Measurements from ENCODE around the gene CDH10.

CDH10 gene

DNA sequence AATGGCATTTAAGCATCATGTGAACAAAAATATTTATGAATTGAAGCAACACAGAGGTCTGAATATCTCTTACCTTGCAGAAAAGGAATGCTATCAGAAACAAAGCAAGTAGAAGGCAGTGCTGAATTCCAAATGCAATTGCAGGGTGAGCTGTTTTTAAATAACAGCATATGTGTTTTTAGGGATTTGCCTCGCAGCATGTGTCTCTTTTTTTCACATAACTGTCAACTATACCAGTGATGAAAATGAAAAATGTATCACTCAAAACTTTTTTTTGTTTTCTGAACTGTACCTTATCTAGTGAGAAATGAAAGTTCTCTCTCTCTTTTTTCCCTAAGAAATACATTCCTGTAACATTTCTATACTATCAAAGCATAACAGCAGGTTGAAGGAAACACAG, 21.2 kb downstream of the CDH10 start:
- H3K4me3 ChIP-seq (IDR thresholded peaks at IDR 0.05; ENCODE audit: insufficient read depth, low read depth, low read length) = no peak overlapping the region
- no peak overlapping the region for H3K27ac ChIP-seq
- H3K79me2 ChIP-seq (ENCODE audit: insufficient read depth, low read depth) = no peaks in the 10 kb centered on the region
- no peak overlapping the region for H3K9ac ChIP-seq
- H2AFZ ChIP-seq (ENCODE audit: low read depth) = no peak overlapping the region
- H3K4me2 ChIP-seq = no peak overlapping the region
- no peaks in the 10 kb centered on the region for H3K4me1 ChIP-seq (ENCODE audit: low read depth, poor library complexity, severe bottlenecking)
- H4K20me1 ChIP-seq (ENCODE audit: insufficient read depth) = no peaks in the 10 kb centered on the region
- TF ChIP-seq, protein P1, sequence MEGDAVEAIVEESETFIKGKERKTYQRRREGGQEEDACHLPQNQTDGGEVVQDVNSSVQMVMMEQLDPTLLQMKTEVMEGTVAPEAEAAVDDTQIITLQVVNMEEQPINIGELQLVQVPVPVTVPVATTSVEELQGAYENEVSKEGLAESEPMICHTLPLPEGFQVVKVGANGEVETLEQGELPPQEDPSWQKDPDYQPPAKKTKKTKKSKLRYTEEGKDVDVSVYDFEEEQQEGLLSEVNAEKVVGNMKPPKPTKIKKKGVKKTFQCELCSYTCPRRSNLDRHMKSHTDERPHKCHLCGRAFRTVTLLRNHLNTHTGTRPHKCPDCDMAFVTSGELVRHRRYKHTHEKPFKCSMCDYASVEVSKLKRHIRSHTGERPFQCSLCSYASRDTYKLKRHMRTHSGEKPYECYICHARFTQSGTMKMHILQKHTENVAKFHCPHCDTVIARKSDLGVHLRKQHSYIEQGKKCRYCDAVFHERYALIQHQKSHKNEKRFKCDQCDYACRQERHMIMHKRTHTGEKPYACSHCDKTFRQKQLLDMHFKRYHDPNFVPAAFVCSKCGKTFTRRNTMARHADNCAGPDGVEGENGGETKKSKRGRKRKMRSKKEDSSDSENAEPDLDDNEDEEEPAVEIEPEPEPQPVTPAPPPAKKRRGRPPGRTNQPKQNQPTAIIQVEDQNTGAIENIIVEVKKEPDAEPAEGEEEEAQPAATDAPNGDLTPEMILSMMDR (conservative IDR thresholded peaks at IDR 0.05; ENCODE audit: low read depth, low read length) = no peak
- H3K27me3 ChIP-seq (ENCODE audit: insufficient read depth, low read depth) = no peaks in the 10 kb centered on the region
- H3K36me3 ChIP-seq (ENCODE audit: insufficient read depth) = no peaks in the 10 kb centered on the region

DNA sequence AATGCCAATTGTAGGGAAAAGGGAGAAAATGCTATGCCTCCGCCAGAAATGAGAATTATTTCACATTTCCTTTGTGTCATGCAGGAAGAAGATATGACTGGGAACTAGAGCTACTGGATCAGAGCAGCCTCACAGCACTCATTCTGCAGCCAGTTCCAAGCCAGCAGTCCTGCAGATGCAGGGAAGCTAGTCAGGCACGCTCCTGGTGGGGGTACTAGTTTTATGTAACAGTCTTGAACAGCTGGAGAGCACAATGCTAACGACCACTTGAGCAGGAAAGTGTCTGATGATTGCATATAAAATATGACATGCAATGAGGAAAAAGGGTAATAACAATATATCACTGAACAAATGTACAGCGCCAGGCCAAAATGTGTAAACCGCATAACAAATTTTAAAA, 21.7 kb downstream of the CDH10 start:
- Histone ChIP-seq H3K36me3 (ENCODE audit: insufficient read depth) (no peaks in the 10 kb centered on the region), H3K27ac (no peak overlapping the region), H4K20me1 (ENCODE audit: insufficient read depth) (no peaks in the 10 kb centered on the region), H3K79me2 (ENCODE audit: insufficient read depth, low read depth) (no peaks in the 10 kb centered on the region), H3K27me3 (ENCODE audit: insufficient read depth, low read depth) (no peaks in the 10 kb centered on the region), H2AFZ (ENCODE audit: low read depth) (no peak overlapping the region), H3K4me1 (ENCODE audit: low read depth, poor library complexity, severe bottlenecking) (no peaks in the 10 kb centered on the region), H3K4me3 (IDR thresholded peaks at IDR 0.05; ENCODE audit: insufficient read depth, low read depth, low read length) (no peak overlapping the region), H3K4me2 (no peak overlapping the region), H3K9ac (no peak overlapping the region)
- TF ChIP-seq, protein P1 (conservative IDR thresholded peaks at IDR 0.05; ENCODE audit: low read depth, low read length) = no peak

DNA sequence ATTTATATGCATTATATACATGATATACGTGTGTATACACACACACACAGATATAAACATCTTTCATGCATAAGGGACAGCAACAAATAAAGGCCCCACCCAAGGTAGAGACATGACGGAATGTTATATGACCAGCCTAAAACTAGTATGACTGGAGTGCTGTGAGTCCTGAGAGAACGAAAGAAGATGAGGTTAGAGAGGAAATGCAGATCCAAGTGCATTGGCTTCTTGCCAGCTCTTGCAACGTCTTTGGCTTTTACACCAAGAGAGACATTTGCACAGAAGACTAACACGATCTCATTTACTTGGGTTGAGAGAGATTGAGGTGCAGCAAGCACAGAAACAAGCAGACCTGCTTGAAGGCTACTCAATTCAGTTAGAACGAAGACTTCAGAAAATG, 23.0 kb downstream of the CDH10 start:
- H3K4me1 ChIP-seq (ENCODE audit: low read depth, poor library complexity, severe bottlenecking) = no peaks in the 10 kb centered on the region
- no peak overlapping the region for H3K27ac ChIP-seq
- H4K20me1 ChIP-seq (ENCODE audit: insufficient read depth) = no peaks in the 10 kb centered on the region
- no peaks in the 10 kb centered on the region for H3K27me3 ChIP-seq (ENCODE audit: insufficient read depth, low read depth)
- no peak overlapping the region for H3K4me3 ChIP-seq (IDR thresholded peaks at IDR 0.05; ENCODE audit: insufficient read depth, low read depth, low read length)
- H3K4me2 ChIP-seq = no peak overlapping the region
- TF ChIP-seq, protein P1 (conservative IDR thresholded peaks at IDR 0.05; ENCODE audit: low read depth, low read length) = no peak
- H3K79me2 ChIP-seq (ENCODE audit: insufficient read depth, low read depth) = no peaks in the 10 kb centered on the region
- no peaks in the 10 kb centered on the region for H3K36me3 ChIP-seq (ENCODE audit: insufficient read depth)
- H3K9ac ChIP-seq = no peak overlapping the region
- H2AFZ ChIP-seq (ENCODE audit: low read depth) = no peak overlapping the region

DNA sequence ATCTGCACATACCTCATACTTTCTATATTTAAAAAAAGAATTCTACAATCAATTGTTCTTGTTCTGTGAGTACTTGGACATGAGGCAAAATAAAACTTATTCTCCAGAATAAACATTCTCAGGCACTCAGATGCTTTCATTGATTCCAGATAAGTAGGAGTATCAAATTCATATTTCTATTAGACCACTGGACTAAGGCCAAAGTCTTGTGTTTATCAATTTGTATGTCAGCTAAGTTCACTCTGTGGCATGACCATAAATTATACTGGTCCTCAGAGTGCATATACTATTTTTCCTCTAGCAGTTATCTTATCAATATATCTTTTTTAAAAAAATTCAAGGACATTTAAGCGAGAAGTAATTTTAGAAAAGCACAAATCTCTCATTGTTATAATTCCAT, 28.2 kb downstream of the CDH10 start:
- Histone ChIP-seq H3K4me2 (no peak overlapping the region), H3K4me3 (IDR thresholded peaks at IDR 0.05; ENCODE audit: insufficient read depth, low read depth, low read length) (no peak overlapping the region), H3K4me1 (ENCODE audit: low read depth, poor library complexity, severe bottlenecking) (no peaks in the 10 kb centered on the region), H3K27ac (no peak overlapping the region), H3K9ac (no peak overlapping the region), H3K79me2 (ENCODE audit: insufficient read depth, low read depth) (no peaks in the 10 kb centered on the region), H2AFZ (ENCODE audit: low read depth) (no peak overlapping the region), H3K27me3 (ENCODE audit: insufficient read depth, low read depth) (no peaks in the 10 kb centered on the region), H3K36me3 (ENCODE audit: insufficient read depth) (no peaks in the 10 kb centered on the region), H4K20me1 (ENCODE audit: insufficient read depth) (no peaks in the 10 kb centered on the region)
- TF ChIP-seq, protein P1 (conservative IDR thresholded peaks at IDR 0.05; ENCODE audit: low read depth, low read length) = no peak

DNA sequence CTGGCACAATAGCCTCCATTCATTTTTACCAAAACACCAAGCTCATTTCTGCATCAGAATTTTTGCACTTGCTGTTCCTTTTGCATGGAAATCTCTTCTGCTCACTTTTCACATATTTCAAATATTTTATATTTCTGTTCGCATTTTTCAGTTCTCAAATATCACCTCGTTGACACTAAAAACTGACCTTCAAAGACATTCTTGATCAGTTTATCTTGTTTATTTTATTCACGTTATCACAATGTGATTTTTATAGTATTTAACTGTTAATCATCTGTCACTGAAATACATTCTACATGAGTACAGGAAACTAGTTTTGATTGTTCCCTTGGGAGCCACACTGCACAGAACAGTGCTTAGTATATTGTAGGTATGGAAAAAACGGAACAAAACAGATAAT, 29.6 kb downstream of the CDH10 start:
- H3K4me3 ChIP-seq (IDR thresholded peaks at IDR 0.05; ENCODE audit: insufficient read depth, low read depth, low read length) = no peak overlapping the region
- no peaks in the 10 kb centered on the region for H3K27me3 ChIP-seq (ENCODE audit: insufficient read depth, low read depth)
- no peaks in the 10 kb centered on the region for H4K20me1 ChIP-seq (ENCODE audit: insufficient read depth)
- TF ChIP-seq, protein P1 (conservative IDR thresholded peaks at IDR 0.05; ENCODE audit: low read depth, low read length) = no peak
- no peak overlapping the region for H2AFZ ChIP-seq (ENCODE audit: low read depth)
- H3K4me2 ChIP-seq = no peak overlapping the region
- H3K27ac ChIP-seq = no peak overlapping the region
- no peaks in the 10 kb centered on the region for H3K4me1 ChIP-seq (ENCODE audit: low read depth, poor library complexity, severe bottlenecking)
- H3K79me2 ChIP-seq (ENCODE audit: insufficient read depth, low read depth) = no peaks in the 10 kb centered on the region
- no peaks in the 10 kb centered on the region for H3K36me3 ChIP-seq (ENCODE audit: insufficient read depth)
- no peak overlapping the region for H3K9ac ChIP-seq
